Measurements from ENCODE around the gene DNMBP.
"Not testable (repeated sequence)": the region's sequence is repeated elsewhere in the genome, so short reads cannot be mapped to it uniquely, and the experiment has no call there.

Gene DNMBP

DNA sequence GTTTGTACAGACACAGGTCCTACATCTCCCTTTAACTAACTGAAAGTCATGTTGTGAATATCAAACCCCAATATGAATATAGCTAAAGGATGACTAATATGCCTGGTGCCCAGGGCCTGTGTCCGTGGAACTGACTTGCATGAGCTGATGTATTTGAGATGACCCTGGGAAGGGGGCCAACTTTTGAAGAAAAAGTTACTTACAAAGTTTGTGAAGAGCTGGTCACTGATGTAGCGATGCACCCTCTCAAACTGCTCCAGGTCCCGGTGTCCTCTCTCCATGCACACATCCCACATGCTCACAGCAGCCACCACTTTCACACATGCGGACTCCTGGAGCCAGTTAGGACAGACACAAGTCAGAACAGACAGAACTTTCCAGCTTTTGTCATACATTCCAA lies 121.1 kb downstream of the DNMBP start:
- no peak for DNase-seq
- intact Hi-C loops (cut with DNase I), result no loop called here

DNA sequence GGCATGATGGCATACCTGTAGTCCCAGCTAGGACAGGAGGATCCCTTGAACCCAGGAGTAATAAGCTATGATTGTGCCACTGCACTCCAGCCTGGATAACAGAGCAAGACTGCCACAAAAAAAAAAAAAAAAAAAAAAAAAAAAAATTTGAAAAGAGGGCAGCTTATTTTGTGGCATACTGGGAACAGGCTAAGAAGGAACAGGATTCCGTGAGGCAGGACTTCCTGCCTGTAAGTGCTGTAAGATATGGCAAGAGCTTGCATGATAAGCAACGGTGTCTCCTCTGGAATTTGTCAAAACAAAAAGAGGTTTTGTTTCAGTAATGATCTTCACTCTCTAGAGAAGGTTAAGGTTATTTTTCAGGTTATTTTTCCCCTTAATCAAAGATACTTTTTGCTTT lies 126.2 kb downstream of the DNMBP start:
- no peak for DNase-seq
- intact Hi-C loops (cut with DNase I), result no loop called here

DNA sequence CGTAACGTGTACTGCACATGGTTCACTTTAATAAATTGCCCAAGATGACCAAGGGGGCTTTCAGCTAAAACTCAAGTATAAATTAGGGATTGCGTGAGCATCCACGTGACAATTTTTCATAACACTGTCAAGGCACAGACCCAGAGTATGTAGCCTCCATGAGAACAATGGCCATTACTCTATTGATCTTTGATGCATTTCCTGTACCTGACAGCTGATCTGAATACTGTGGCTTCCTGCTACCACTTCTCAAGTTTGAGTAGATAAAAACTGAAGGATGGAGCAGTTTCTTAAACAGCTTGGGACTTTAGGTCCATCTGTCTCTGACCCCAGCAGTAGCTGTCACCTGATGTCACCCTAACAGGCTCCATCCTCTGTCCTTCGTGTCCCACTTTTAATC lies 128.4 kb downstream of the DNMBP start:
- intact Hi-C loops (cut with DNase I), result no loop called here
- DNase-seq, result no peak

DNA sequence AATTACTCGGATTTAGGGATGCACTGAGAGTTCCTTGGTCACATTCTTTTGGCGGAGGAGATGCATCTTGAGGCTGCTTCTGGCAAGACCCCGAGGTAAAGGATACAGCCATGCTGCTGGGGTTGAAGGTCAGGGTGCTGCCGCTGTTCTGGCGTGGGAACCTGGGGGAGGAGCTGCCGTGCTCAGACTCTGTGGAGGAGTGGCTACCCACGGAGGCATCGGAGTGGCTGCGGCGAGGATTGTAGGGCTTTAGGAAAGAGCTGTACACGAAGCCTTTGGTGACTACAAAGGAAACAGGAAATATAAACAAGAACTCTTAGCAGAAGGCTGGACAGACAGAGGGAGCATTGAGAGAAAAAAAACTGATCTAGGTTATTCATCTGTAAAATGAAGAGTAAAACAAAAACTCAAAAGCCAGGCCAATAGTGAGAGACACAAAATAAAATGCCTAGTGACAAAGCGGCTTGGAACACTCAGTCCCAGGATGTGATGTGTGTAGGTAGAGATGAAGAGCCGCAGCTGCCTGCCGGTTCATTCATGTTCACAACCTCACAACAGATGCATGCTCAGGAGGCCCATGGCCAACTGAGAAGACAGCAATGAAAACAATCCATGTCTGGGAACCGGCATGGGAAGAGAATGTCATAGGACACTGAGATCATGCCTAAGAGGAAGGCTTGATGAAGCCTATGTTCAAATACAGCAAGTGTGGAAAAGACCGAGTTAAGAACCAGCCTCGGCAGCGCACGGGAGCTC lies 129.5 kb downstream of the DNMBP start:
- DNase-seq, result no peak

DNA sequence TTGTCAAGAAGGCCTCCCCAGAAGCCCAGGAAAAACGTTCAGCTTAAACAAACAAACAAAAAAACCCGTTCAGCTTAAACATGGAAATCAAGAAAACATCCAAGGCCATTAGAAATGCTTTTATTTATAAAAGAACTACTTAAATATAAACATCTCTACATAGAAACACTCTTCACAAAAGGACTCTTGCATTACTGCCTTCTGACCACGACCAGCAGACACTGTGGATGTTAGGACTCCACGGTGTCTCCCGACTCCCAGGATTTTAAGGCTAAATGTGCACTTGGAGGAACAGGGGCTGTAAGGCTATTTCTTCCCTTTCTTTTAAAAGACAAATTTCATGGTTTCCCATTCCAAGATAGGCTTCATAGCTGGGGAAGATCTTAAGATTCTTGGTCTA lies 134.3 kb downstream of the DNMBP start:
- intact Hi-C loops (cut with DNase I), result no loop called here
- no peak for DNase-seq

More for the DNA sequence above, 129.5 kb downstream of the DNMBP start:
- intact Hi-C loops (cut with DNase I), result no loop called here

DNA sequence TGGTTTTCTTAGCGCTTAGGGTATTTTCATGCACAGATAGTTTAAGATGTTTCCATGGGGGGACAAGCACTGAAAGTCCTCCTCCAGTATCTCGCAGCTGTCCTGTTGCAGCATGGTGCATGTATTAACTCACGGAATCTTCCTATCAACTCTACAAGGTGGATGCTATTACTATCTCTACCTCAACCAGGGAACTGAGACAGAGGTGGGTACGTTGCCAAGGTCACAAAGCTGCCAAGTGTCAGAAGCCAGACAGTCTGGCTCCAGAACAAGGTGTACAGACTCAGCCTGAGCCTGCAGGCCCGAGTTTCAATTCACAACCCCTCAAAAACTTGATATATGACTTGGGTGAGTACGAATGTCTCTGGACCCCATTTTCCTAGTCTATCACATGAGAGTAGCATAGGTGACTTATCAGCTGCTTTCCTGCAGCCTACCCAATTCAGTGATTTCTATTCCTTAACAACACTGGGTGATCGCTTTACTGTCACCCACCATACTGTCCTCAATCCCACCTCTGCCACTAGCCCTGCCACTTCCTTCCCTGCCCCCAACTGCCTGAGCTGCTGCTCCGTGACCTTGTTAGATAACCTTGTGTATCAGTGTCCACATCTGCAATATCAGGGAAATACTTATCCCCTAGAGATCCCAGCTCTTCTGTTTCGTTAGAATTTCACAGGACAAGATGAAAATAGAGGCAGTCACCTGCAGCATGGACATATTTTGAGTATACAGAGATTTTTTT lies 135.2 kb downstream of the DNMBP start:
- no peak for DNase-seq
- intact Hi-C loops (cut with DNase I), result no loop called here

DNA sequence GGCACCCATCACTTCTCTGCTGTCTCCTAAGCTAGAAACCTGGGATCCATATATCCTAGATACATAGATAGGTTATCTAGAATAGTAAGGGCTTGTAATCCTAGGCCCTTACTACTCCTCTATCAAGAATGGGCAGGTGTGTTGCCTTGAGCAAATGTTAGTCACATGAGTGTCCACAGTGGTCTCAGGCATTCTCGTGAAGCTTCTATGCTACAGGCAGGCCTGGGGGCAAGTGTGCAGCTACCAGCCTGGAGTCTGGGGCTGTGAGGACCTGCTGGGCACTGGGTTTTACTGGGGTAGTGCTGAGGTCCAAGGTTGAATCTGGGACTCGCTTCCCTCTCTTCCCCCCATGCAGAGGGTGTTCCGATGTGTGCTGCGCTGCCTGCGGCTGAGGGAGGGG lies 135.9 kb downstream of the DNMBP start:
- no peak for DNase-seq
- intact Hi-C loops (cut with DNase I), result no loop called here

DNA sequence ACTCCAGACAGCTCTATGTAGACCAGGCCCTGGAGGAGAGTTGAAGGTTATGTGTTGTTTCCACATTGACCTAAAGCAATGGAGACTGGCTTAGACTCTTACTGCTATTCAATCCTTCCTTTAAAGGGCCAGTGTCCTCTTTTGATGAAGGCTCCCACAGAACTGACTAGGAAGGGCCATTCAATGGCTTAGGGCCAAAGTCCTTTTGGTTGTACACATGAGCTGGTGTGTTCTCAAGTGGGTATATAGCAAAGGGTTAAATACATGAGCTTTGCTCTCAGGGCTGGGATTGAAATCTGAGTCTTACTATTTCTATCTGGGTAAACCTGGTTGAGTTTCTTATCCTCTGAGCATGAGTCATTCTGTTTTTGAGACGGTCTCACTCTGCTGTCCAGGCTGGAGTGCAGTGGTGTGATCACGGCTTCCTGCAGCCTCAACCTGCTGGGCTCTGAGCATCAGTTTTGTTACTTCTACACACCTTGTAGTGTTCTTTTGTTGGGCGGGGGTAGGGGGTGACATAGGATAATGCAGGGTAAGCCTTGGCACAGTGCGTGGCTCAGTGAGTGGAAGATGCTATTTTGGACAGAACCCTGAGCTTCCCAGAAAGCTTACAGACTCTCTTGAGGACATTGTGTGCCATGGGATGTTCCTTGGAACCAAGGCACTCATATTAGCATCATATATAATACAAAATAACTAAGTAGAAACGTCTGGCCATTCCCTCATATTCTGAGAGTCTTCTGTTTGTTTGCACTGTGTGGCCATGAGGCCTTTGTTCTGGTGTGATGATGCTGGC lies 137.2 kb downstream of the DNMBP start:
- intact Hi-C loops (cut with DNase I), result no loop called here
- DNase-seq, result no peak

DNA sequence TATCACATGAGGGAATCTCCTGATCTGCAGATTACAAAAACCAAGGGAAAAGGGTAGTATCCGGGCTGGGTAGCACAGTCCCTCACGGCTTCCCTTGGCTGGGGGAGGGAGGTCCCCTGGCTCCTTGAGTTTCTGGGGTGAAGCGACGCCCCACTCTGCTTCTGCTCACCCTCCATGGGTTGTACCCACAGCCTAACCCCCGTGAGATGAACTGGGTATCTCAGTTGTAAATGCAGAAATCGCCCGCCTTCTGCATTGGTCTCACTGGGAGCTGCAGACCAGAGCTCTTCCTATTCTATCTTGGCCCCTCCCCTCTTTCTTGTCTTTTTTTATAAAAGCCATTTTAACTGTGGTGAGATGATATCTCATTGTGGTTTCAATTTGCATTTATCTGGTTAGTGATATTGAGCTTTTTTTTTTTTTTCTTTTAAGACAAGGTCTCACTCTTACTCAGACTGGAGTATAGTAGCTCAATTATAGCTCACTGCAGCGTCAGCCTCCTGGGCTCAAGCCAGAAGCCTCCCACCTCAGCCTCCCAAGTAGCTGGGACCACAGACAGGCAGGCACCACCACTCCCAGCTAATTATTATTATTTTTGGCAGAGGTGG lies 139.5 kb downstream of the DNMBP start:
- DNase-seq, result no peak
- intact Hi-C loops (cut with DNase I), result no loop called here

DNA sequence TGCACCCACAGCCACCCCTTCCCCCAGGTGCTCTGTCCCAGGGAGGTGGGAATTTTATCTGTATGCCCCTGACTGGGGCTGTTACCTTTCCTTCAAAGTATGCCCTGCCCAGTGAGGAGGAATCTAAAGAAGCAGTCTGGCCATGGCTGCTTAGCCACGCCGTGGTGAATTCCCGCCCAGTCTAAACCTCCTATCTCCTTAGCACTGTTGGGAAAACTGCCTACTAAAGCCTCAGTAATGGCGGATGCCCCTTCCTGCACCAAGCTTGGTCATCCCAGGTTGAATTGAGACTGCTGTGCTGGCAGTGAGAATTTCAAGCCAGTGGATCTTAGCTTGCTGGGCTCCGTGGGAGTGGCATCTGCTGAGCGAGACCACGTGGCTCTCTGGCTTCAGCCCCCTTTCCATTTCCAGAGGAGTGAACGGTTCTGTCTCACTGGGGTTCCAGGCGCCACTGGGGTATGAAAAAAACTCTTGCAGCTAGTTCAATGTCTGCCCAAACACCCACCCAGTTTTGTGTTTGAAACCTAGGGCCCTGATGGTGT lies 140.1 kb downstream of the DNMBP start:
- DNase-seq, result no peak
- intact Hi-C loops (cut with DNase I), result no loop called here

DNA sequence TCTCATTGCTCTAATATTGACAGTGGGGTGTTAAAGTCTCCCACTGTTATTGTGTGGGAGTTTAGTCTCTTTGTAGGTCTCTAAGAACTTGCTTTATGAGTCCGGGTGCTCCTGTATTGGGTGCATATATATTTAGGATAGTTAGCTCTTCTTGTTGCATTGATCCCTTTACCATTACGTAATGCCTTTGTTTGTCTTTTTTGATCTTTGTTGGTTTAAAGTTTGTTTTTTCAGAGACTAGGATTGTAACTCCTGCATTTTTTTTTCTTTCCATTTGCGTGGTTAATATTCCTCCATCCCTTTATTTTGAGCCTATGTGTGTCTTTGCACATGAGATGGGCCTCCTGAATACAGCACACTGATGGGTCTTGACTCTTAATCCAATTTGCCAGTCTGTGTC lies 142.5 kb downstream of the DNMBP start:
- DNase-seq; intact Hi-C loops (cut with DNase I): not testable (repeated sequence)

DNA sequence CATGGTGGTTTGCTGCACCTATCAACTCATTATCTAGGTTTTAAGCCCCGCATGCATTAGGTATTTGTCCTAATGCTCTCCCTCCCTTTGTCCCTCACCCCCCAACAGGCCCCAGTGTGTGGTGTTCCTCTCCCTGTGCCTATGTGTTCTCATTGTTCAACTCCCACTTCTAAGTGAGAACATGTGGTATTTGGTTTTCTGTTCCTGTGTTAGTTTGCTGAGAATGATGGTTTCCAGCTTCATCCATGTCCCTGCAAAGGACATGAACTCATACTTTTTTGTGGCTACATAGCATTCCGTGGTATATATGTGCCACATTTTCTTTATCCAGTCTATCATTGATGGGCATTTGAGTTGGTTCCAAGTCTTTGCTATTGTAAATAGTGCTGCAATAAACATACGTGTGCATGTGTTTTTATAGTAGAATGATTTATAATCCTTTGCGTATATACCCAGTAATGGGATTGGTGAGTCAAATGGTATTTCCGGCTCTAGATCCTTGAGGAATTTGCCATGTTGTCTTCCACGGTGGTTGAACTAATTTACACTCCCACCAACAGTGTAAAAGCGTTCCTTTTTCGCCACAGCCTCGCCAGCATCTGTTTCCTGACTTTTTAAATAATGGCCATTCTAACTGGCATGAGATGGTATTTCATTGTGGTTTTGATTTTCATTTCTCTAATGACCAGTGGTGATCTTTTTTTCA lies 146.1 kb downstream of the DNMBP start:
- intact Hi-C loops (cut with DNase I); DNase-seq: not testable (repeated sequence)

DNA sequence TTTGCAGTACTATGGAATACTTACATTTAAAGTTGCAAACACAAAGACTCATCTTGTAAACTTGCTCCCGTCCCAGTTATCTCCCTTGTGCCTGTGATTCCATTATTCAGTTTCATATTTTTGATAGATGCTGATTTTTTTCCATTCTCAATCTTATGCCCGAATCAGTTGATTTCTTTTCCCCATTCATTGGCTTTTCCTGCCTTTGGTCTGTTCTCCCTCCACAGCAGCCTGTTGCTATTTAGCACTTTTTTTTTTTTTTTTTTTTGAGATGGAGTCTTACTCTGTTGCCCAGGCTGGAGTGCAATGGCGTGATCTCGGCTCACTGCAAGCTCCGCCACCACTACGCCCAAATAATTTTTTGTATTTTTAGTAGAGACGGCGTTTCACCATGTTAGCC lies 149.3 kb downstream of the DNMBP start:
- no peak for DNase-seq
- intact Hi-C loops (cut with DNase I), result no loop called here

DNA sequence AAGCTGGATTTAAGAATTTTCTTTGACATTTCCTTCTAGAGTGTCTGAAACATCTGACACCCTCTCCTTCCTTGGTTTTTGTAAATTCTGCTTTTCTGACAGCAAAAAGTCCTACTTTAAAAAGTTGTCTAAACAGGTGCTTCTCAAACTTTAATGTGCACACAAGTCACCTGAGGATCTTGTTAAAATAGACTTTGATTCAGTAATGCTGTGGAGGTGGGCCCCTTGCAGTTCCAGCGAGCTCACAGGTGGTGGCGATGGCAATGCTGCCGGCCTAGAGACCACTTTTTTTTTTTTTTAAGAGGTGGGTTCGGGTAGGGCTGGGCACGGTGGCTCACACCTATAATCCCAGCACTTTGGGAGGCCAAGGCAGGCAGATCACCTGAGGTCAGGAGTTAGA lies 150.2 kb downstream of the DNMBP start:
- intact Hi-C loops (cut with DNase I), result no loop called here
- DNase-seq, result no peak

DNA sequence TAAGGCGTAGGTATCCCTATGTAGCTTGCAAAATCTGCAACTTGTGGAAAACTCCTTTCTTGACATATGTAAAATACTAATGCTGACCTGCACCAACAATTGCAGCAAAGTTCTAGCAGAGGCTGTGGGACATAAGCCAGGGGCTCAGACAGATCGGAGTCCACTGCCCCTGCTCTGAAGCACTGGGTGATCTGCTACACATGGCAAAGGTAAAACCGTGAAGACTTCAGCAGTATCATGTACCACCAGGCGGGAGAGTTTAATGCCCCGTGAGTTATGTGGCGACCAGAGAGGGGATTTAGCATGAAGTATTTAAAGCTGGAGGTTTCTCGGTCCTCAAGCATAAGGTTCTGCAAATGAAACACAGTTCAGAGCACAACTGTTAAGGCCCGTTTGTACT lies 150.9 kb downstream of the DNMBP start:
- no peak for DNase-seq
- intact Hi-C loops (cut with DNase I), result no loop called here

DNA sequence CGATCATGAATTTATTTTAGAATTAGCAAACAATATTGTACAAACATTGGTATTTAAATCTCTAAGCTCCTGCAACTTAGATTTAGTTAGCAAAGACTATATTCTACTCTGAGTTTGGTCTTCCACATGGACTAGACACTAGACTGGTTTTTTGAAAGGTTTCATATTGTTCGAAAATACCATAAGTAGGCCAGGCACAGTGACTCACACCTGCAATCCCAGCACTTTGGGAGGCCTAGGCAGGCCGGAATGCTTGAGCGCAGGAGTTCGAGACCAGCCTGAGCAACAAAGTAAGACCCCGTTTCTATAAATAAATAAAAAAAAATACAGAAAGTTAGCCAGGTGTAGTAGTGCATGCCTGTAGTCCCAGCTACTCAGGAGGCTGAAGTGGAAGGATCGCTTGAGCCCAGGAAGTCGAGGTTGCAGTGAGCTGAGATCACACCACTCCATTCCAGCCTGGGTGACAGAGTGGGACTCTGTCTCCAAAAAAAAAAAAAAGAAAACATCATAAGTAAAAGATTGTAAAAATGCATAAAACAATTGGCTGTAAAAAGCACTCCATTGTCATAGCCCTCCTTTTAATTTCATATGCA lies 154.2 kb downstream of the DNMBP start:
- intact Hi-C loops (cut with DNase I), result no loop called here
- no peak for DNase-seq

DNA sequence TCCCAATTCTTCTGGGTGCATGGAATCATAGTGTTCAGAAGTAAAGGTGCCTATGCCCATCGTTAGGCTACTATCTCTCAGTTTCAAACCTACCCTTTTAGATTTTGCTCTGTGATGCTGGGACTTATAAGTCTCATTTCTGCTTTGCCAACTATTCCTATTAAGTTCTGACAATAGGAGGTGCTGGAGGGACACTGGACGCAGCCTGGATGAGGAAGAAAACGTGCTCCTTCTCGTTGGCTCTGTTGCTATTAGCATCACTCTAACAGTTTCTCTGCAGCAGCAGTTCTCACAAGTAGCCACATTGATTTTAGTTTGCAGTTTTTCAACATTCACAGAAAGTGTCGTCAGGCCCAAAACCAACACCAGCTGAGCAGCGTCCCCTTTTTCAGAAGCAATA lies 154.9 kb downstream of the DNMBP start:
- peak in 1 of 42 donors; percentile 16 for DNase-seq
- intact Hi-C loops (cut with DNase I), result no loop called here

DNA sequence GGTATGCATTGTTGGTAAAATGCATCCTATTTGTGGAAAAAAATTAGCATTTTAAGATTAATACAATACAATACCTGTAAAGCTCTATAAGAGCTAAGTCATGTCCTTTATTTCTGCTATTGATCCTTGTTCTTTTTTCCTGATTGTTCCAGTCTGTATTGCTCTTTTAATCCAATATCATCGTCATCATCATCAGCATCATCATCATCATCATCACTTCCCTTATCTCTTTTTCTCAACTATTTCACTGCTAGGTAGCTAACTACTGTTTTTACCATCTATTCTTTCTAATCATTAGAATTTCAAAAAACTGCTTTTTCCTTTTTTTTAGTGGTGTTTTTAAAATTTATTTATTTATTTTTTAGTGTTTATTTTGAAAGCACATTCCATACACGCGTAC lies 156.1 kb downstream of the DNMBP start:
- intact Hi-C loops (cut with DNase I), result no loop called here
- no peak for DNase-seq

Data from head of caudate nucleus (tissue), 42 donors.